Osteocyte (in vitro differentiated cells): ENCODE results near the gene RAD1. TPM values are rescaled to one million over a fixed set of nuclear protein-coding genes. Genes with fewer than 3 reads are reported as not detected.

Source experiments
- DNase-seq: peaks from one replicate; pipeline ENCODE4 v3.0.0; 2021; ENCODE audit warnings: mixed read lengths; ENCODE audit not compliant: unreplicated experiment; ENCODE audit errors: extremely low spot score
- H3K27ac Mint-ChIP-seq: one replicate; pipeline ENCODE4 v1.8.0; 2021; ENCODE audit warnings: mild to moderate bottlenecking, mixed read lengths; ENCODE audit not compliant: unreplicated experiment
- H3K27me3 Mint-ChIP-seq: one replicate; pipeline ENCODE4 v1.8.0; 2021; ENCODE audit warnings: mixed read lengths; ENCODE audit not compliant: unreplicated experiment
- H3K36me3 Mint-ChIP-seq: one replicate; pipeline ENCODE4 v1.8.0; 2021; ENCODE audit warnings: mixed read lengths; ENCODE audit not compliant: unreplicated experiment
- H3K4me1 Mint-ChIP-seq: one replicate; pipeline ENCODE4 v1.8.0; 2021; ENCODE audit warnings: mixed read lengths; ENCODE audit not compliant: unreplicated experiment
- H3K4me3 Mint-ChIP-seq: one replicate; pipeline ENCODE4 v1.8.0; 2021; ENCODE audit warnings: mild to moderate bottlenecking, moderate library complexity, mixed read lengths; ENCODE audit not compliant: unreplicated experiment
- H3K9me3 Mint-ChIP-seq: one replicate; pipeline ENCODE4 v1.8.0; 2021; ENCODE audit warnings: mixed read lengths; ENCODE audit not compliant: unreplicated experiment
- total RNA-seq: library from RNA; stranded (reverse); gene quantifications from 2 replicates; pipeline ENCODE4 v1.2.1, GENCODE V29; 2021
- TF ChIP-seq, protein P1 (sequence below): fragments of 200-600 bp; sonication (generic); IDR thresholded peaks from 2 replicates; pipeline ENCODE4 v1.5.0; 2021; ENCODE audit warnings: antibody characterized with exemption, mild to moderate bottlenecking, moderate library complexity

The RAD1 gene
- total RNA-seq, 1 donor from 2014 or later: 19.5 TPM

DNA sequence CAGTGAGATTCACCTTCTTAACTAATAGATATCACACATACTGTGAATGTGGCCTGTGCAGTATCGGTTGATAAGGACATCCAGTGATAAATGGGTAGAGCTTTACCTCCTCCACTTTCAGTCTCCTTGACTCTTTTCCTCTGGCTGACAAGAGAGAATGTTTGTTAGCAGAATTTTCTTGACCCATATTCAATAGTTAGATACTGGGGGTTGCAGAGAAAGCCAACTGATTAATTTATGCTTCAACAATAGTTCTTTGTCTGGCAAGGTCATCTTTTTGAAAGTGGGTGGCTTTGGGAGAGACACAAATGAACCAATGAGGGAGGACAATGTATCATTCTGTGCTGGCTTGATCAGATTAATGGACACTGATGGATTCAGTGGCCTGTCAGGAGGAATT is 46.0 kb downstream of the RAD1 start:
- Mint-ChIP-seq H3K36me3 (no peaks in the 10 kb centered on the region), H3K27ac (no peak overlapping the region), H3K4me3 (no peak overlapping the region), H3K4me1 (peaks cover 7% of the 10 kb centered on the region), H3K27me3 (no peaks in the 10 kb centered on the region), H3K9me3 (no peaks in the 10 kb centered on the region)
- TF ChIP-seq, protein P1, sequence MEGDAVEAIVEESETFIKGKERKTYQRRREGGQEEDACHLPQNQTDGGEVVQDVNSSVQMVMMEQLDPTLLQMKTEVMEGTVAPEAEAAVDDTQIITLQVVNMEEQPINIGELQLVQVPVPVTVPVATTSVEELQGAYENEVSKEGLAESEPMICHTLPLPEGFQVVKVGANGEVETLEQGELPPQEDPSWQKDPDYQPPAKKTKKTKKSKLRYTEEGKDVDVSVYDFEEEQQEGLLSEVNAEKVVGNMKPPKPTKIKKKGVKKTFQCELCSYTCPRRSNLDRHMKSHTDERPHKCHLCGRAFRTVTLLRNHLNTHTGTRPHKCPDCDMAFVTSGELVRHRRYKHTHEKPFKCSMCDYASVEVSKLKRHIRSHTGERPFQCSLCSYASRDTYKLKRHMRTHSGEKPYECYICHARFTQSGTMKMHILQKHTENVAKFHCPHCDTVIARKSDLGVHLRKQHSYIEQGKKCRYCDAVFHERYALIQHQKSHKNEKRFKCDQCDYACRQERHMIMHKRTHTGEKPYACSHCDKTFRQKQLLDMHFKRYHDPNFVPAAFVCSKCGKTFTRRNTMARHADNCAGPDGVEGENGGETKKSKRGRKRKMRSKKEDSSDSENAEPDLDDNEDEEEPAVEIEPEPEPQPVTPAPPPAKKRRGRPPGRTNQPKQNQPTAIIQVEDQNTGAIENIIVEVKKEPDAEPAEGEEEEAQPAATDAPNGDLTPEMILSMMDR: no peak
- DNase-seq: no peak

DNA sequence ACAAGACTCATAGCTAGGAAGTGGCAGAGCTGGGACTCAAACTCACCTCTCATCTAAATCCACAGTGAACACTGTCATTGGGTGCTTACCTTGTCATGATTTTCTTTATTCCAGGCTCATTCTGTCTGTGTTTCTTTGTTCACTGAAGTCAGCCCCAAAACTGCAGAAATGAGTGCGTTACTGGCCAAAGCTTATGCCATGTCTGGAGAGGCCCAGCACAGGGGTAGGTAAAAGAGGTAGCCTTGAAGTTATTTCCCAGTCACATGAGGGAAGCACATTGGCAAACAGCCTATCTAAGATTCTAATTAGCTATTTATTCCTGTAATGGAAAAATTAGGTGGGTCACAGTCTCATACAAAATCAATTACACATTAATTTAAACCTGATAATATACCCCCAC is 46.5 kb downstream of the RAD1 start:
- DNase-seq: no peak
- TF ChIP-seq, protein P1: no peak
- no peaks in the 10 kb centered on the region for H3K36me3 Mint-ChIP-seq
- no peaks in the 10 kb centered on the region for H3K27me3 Mint-ChIP-seq
- no peak overlapping the region for H3K27ac Mint-ChIP-seq
- H3K4me3 Mint-ChIP-seq: no peak overlapping the region
- no peaks in the 10 kb centered on the region for H3K9me3 Mint-ChIP-seq
- peaks cover 8% of the 10 kb centered on the region for H3K4me1 Mint-ChIP-seq

DNA sequence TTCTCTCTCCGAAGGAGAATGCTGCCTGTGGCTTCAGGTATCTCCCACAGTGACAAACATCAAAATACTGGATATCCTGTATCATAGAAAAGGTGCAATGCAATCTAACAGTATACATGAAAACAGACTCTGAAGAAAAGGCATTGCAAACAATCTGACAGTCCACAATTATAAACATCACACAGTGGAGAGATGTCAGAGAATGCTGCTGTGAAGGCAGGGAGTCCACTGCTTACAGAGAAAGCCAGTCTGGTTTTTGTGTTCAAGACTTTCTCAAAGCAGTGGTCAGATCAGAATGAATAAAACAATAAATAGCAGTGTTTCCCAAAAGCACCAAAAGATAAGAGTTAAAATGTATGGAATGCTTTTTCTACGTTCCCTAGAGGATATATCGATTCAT is 47.6 kb downstream of the RAD1 start:
- Mint-ChIP-seq H3K27ac (no peak overlapping the region), H3K4me1 (peaks cover 12% of the 10 kb centered on the region), H3K4me3 (no peak overlapping the region), H3K27me3 (no peaks in the 10 kb centered on the region), H3K36me3 (no peaks in the 10 kb centered on the region), H3K9me3 (no peaks in the 10 kb centered on the region)
- TF ChIP-seq, protein P1: no peak
- no peak for DNase-seq

DNA sequence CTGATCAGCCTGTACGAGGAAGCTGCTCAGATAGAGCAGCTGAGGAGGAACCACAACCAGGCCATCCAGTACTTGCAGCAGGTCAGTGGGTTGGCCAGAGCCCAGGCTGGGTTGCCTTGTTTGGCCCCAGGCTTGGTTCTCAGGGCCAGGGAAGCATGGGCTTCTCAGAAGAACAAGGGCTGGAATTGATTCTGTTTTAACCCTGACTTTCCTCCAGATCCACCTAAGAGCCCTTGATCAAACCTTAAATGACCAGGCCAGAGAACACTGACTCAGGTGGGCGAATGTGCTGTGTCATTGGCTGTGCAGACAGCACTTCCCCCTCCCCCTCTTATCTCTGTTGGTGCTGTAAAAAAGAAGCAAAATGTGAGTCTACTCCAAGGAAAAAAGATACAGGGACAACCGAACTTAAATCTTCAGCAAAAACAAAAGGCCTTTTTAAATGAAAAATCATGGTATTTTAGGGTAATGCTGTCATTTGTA is 48.3 kb downstream of the RAD1 start:
- Mint-ChIP-seq H3K9me3 (no peaks in the 10 kb centered on the region), H3K27me3 (no peaks in the 10 kb centered on the region), H3K36me3 (no peaks in the 10 kb centered on the region), H3K27ac (no peak overlapping the region), H3K4me1 (peaks cover 12% of the 10 kb centered on the region), H3K4me3 (no peak overlapping the region)
- TF ChIP-seq, protein P1: no peak
- no peak for DNase-seq

DNA sequence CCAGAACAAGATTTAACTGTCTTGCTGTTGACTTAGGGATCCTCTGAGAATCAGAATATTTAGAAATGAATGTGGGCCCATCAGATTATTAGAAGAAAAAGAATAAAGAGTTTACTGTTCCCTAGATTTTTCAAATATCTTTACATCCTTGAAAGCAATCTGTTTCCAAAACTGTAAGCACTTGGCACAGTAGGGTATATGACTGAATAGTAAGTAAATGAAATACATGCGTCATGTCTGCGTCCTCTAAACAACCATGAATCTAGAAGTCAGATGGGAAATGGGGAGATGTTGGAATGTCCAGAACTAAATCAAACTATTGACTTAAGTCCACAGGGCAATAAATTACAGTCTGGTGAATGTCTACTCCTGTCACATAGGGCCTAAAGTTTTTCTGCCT is 50.2 kb downstream of the RAD1 start:
- H3K9me3 Mint-ChIP-seq: no peaks in the 10 kb centered on the region
- TF ChIP-seq, protein P1: no peak
- peaks cover 12% of the 10 kb centered on the region for H3K4me1 Mint-ChIP-seq
- DNase-seq: no peak
- no peak overlapping the region for H3K27ac Mint-ChIP-seq
- H3K4me3 Mint-ChIP-seq: no peak overlapping the region
- no peaks in the 10 kb centered on the region for H3K36me3 Mint-ChIP-seq
- no peaks in the 10 kb centered on the region for H3K27me3 Mint-ChIP-seq
